ENCODE results near the gene OR4B1. TPM values are rescaled to one million over a fixed set of nuclear protein-coding genes. Genes with fewer than 3 reads are reported as not detected.

The OR4B1 gene
- total RNA-seq, 1 donor from 2014 or later, result not detected

GRCh38 chr11:48237727-48238126, 21.1 kb downstream of the OR4B1 start:
- H3K4me1 Mint-ChIP-seq, result no peaks in the 10 kb centered on the region
- no peak for DNase-seq (ENCODE audit: low read depth, low spot score)
- H3K4me3 Mint-ChIP-seq, result no peak overlapping the region
- TF ChIP-seq CTCF (conservative IDR thresholded peaks at IDR 0.05), result no peak
- no peak overlapping the region for H3K27ac Mint-ChIP-seq (ENCODE audit: unreplicated experiment)
- H3K27me3 Mint-ChIP-seq (ENCODE audit: low read depth), result no peaks in the 10 kb centered on the region
- no peaks in the 10 kb centered on the region for H3K36me3 Mint-ChIP-seq (ENCODE audit: low read depth)
- H3K9me3 Mint-ChIP-seq, result peaks cover 26% of the 10 kb centered on the region

DNA sequence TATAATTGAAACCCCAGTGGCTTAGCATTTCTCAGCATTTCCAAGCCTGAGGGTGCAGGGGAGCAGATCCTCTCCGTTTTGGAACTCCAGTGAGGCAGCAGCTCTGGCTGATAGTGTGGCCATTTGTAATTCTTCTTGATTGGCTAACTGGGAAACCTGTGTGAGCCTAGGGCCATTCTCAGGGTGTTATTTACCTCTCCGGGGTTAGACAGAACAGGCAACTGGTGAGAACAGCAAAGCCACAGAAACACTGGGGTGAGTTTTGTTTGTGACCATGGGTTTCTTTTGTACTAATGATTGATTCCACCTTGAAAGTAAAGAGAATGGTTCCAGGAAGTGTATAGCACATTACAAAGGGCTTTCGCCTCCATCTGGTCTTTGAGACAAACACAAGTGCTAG, 25.9 kb downstream of the OR4B1 start:
- no peaks in the 10 kb centered on the region for H3K27me3 Mint-ChIP-seq (ENCODE audit: low read depth)
- no peak overlapping the region for H3K4me3 Mint-ChIP-seq
- no peak for TF ChIP-seq CTCF (conservative IDR thresholded peaks at IDR 0.05)
- H3K9me3 Mint-ChIP-seq, result peaks cover 35% of the 10 kb centered on the region
- no peak for DNase-seq (ENCODE audit: low read depth, low spot score)
- H3K36me3 Mint-ChIP-seq (ENCODE audit: low read depth), result peaks cover 3% of the 10 kb centered on the region
- H3K4me1 Mint-ChIP-seq, result no peaks in the 10 kb centered on the region
- no peak overlapping the region for H3K27ac Mint-ChIP-seq (ENCODE audit: unreplicated experiment)

DNA sequence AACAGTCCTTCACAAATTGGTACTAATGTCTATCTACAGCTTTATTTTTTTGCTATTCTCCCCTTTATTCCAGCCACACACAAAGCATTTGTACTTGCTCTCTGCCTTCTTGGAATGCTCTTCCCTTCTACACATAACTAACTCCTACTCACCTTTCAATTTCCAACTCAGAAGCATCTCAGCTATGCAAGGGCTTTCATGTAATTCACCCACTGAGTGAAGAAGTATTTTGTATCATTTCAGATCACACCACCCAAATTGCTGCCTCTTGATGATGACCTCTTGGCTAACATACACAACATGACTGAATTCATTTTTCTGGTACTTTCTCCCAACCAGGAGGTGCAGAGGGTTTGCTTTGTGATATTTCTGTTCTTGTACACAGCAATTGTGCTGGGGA, 28.2 kb downstream of the OR4B1 start, which contains the start of gene OR4X2:
TSS of gene OR4X2 (plus strand) at position 301 of the 400 bp plus-strand sequence. CDS start at position 301, 0 bp downstream.
- no peak for TF ChIP-seq CTCF (conservative IDR thresholded peaks at IDR 0.05)
- Mint-ChIP-seq H3K27me3 (ENCODE audit: low read depth) (no peaks in the 10 kb centered on the region), H3K9me3 (peaks cover 33% of the 10 kb centered on the region), H3K4me1 (no peaks in the 10 kb centered on the region), H3K27ac (ENCODE audit: unreplicated experiment) (no peak within 1 kb of the TSS), H3K4me3 (no peak within 1 kb of the TSS), H3K36me3 (ENCODE audit: low read depth) (peaks cover 3% of the 10 kb centered on the region)
- no peak for DNase-seq (ENCODE audit: low read depth, low spot score)

GRCh38 chr11:48248902-48249301, 32.3 kb downstream of the OR4B1 start:
- DNase-seq (ENCODE audit: low read depth, low spot score), result no peak
- no peak for TF ChIP-seq CTCF (conservative IDR thresholded peaks at IDR 0.05)
- Mint-ChIP-seq H3K27me3 (ENCODE audit: low read depth) (no peaks in the 10 kb centered on the region), H3K4me3 (no peak overlapping the region), H3K4me1 (no peaks in the 10 kb centered on the region), H3K27ac (ENCODE audit: unreplicated experiment) (no peak overlapping the region), H3K9me3 (peaks cover 24% of the 10 kb centered on the region), H3K36me3 (ENCODE audit: low read depth) (no peaks in the 10 kb centered on the region)

GRCh38 chr11:48261600-48261999, 45.0 kb downstream of the OR4B1 start:
- no peak for TF ChIP-seq CTCF (conservative IDR thresholded peaks at IDR 0.05)
- no peak overlapping the region for H3K27ac Mint-ChIP-seq (ENCODE audit: unreplicated experiment)
- no peaks in the 10 kb centered on the region for H3K4me1 Mint-ChIP-seq
- H3K4me3 Mint-ChIP-seq, result no peak overlapping the region
- DNase-seq (ENCODE audit: low read depth, low spot score), result no peak
- peaks cover 19% of the 10 kb centered on the region for H3K9me3 Mint-ChIP-seq
- H3K36me3 Mint-ChIP-seq (ENCODE audit: low read depth), result no peaks in the 10 kb centered on the region
- no peaks in the 10 kb centered on the region for H3K27me3 Mint-ChIP-seq (ENCODE audit: low read depth)
